ENCODE measurements around the gene MALRD1.

MALRD1 gene

GRCh38 chr10:19668116-19668515 is 619.5 kb downstream of the MALRD1 start:
- no peak for TF ChIP-seq CTCF (conservative IDR thresholded peaks at IDR 0.05; ENCODE audit: low read depth, low read length)
- no peak overlapping the region for H3K4me3 ChIP-seq (ENCODE audit: low read length)
- no peak for DNase-seq (ENCODE audit: low read depth)

DNA sequence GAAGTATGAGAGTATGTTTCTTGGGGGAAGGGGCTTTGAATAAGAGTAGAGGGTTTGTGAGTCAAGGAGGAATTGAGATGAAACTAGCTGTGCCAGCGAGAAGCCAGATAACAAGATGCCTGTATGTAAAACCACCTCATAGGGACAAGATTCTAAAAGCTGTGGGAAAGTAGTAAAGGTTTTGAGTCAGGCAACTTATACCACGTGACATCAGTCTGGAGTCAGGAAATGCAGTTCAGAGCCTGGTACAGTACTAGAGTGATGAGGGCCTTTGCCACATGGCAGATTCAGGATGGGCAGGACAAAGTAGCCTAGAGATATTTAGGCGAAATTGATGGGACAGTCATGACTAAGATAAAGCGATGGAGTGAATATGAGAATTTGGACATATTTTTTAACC is 627.5 kb downstream of the MALRD1 start:
- DNase-seq (ENCODE audit: low read depth), result no peak
- no peak for TF ChIP-seq CTCF (conservative IDR thresholded peaks at IDR 0.05; ENCODE audit: low read depth, low read length)

DNA sequence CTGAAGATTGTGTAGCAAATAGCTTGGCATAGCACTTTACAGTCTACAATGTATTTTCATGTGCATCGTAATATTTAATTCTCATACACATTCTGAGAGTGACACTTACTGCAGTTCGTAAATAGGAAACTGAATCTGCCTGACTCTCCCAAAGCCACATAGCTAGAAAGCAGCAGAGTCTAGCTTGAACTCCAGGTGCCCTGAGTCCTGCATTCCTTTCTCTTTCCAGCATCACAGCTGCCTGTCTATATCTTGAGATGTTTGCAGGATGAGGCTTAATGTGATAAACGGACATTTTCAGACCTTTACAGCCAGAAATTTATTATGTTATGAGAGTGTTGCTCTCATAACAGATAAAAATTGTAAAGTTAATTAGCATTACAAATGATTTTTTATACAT is 634.8 kb downstream of the MALRD1 start:
- H3K4me3 ChIP-seq (ENCODE audit: low read length), result no peak overlapping the region
- DNase-seq (ENCODE audit: low read depth), result no peak
- no peak for TF ChIP-seq CTCF (conservative IDR thresholded peaks at IDR 0.05; ENCODE audit: low read depth, low read length)

More for the DNA sequence above, 627.5 kb downstream of the MALRD1 start:
- no peak overlapping the region for H3K4me3 ChIP-seq (ENCODE audit: low read length)

- no peak overlapping the region for H3K4me3 ChIP-seq (ENCODE audit: low read length)
- TF ChIP-seq CTCF (conservative IDR thresholded peaks at IDR 0.05; ENCODE audit: low read depth, low read length), result peak; percentile 7
- no peak for DNase-seq (ENCODE audit: low read depth)
These were observed 635.4 kb downstream of the MALRD1 start for GRCh38 chr10:19683960-19684359.

GRCh38 chr10:19688344-19688743 is 639.7 kb downstream of the MALRD1 start:
- no peak for TF ChIP-seq CTCF (conservative IDR thresholded peaks at IDR 0.05; ENCODE audit: low read depth, low read length)

GRCh38 chr10:19689231-19689630 is 640.6 kb downstream of the MALRD1 start:
- no peak for DNase-seq (ENCODE audit: low read depth)
- TF ChIP-seq CTCF (conservative IDR thresholded peaks at IDR 0.05; ENCODE audit: low read depth, low read length), result no peak
- H3K4me3 ChIP-seq (ENCODE audit: low read length), result no peak overlapping the region

More at GRCh38 chr10:19688344-19688743, 639.7 kb downstream of the MALRD1 start:
- DNase-seq (ENCODE audit: low read depth), result no peak
- H3K4me3 ChIP-seq (ENCODE audit: low read length), result no peak overlapping the region

DNA sequence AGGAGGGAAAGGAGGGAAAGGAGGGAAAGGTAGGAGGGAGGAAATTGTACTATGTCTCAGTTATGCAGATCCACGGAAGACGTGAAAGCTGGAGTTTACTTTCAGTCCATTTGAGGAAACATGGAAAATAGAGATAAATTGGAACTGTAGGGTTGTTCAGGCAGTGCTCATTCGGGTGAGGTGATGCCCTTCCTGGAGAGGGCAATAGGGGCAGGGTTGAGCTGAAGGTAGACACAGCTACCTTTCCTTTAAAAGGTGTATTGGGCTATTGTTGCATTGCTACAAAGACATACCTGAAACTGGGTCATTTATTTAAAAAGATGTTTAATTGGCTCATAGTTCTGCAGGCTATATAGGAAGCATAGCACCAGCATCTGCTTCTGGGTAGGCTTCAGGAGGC is 650.7 kb downstream of the MALRD1 start:
- H3K4me3 ChIP-seq (ENCODE audit: low read length), result no peak overlapping the region
- no peak for TF ChIP-seq CTCF (conservative IDR thresholded peaks at IDR 0.05; ENCODE audit: low read depth, low read length)
- DNase-seq (ENCODE audit: low read depth), result no peak
